Activated CD8-positive, alpha-beta T cell treated with anti-CD3 and anti-CD28 coated beads for 36 hours (primary cell): ENCODE data around the gene GIT1. TPM values are rescaled to one million over a fixed set of nuclear protein-coding genes. Genes with fewer than 3 reads are reported as not detected.

Experiments
- ATAC-seq: fragments of 200-7000 bp; cut with Tn5 transposase; one replicate; pipeline ENCODE4 v1.10.0; 2021; ENCODE audit warnings: mild to moderate bottlenecking, moderate library complexity
- CTCF ChIA-PET: fragments of 350-600 bp; sonication (Branson Sonifier 250); formaldehyde crosslinking; loops from one replicate; lab custom pipeline; 2021; ENCODE audit warnings: antibody characterized with exemption; lab: Charles Lee
- POLR2A ChIA-PET: fragments of 350-600 bp; sonication (Branson Sonifier 250); formaldehyde crosslinking; loops from one replicate; lab custom pipeline; 2021; ENCODE audit warnings: antibody characterized with exemption; lab: Charles Lee
- DNase-seq: peaks from one replicate; pipeline ENCODE4 v3.0.0-alpha.2; 2020
- H3K27ac Mint-ChIP-seq: one replicate; pipeline ENCODE4 v1.8.0; 2021; ENCODE audit warnings: mild to moderate bottlenecking, mixed read lengths
- H3K27me3 Mint-ChIP-seq: one replicate; pipeline ENCODE4 v1.8.0; 2021; ENCODE audit warnings: mixed read lengths
- H3K36me3 Mint-ChIP-seq: one replicate; pipeline ENCODE4 v1.8.0; 2021; ENCODE audit warnings: low read depth, mixed read lengths
- H3K4me1 Mint-ChIP-seq: one replicate; pipeline ENCODE4 v1.8.0; 2021; ENCODE audit warnings: low read depth, mixed read lengths
- H3K4me3 Mint-ChIP-seq: one replicate; pipeline ENCODE4 v1.8.0; 2021; ENCODE audit warnings: mild to moderate bottlenecking, moderate library complexity, mixed read lengths
- H3K9me3 Mint-ChIP-seq: one replicate; pipeline ENCODE4 v1.8.0; 2021; ENCODE audit warnings: mixed read lengths
- CTCF ChIP-seq: fragments of 200-600 bp; IDR thresholded peaks from one replicate; pipeline ENCODE4 v1.8.0; 2022; ENCODE audit warnings: antibody characterized with exemption, mild to moderate bottlenecking
- intact Hi-C: fragments of 100-400 bp; cut with micrococcal nuclease; formaldehyde crosslinking; loops from one replicate; pipeline ENCODE4 v1.10.0; 2022
- total RNA-seq, 2 experiments: library from RNA; stranded (reverse); gene quantifications; one replicate each; pipeline ENCODE4 v1.2.3, GENCODE V29; 2021

Gene GIT1
- total RNA-seq, 2 experiments from 2014 or later = 54.8 to 59.3 TPM

- Mint-ChIP-seq H3K36me3 (no peaks in the 10 kb centered on the region), H3K27me3 (no peaks in the 10 kb centered on the region), H3K4me1 (peaks cover 41% of the 10 kb centered on the region), H3K9me3 (no peaks in the 10 kb centered on the region), H3K27ac (no peak within 1 kb of the TSS), H3K4me3 (peak within 1 kb of the TSS; percentile 84)
- TF ChIP-seq CTCF = no peak
- ATAC-seq = no peak
- ChIA-PET CTCF (interaction anchor here (0.8 to 5.1 kb wide), 12 partner anchors 9 to 338 kb away, joined by 3 to 124 read pairs (median 6); partner anchors contain the start of genes ABHD15, SSH2 and TP53I13), POLR2A (interaction anchor here (0.7 to 3.0 kb wide), 5 partner anchors 12 to 26 kb away, joined by 3 to 32 read pairs (median 4); partner anchors contain the start of gene ABHD15)
- DNase-seq = peak; percentile 72
- intact Hi-C loops = no loop called here
These were observed 3.6 kb upstream of the GIT1 start, which contains the start of gene ANKRD13B for GRCh38 chr17:29592850-29593551. Gene ANKRD13B, plus strand, starts transcription at chr17:29593132. Its CDS starts 490 bp downstream, at chr17:29593622.

DNA sequence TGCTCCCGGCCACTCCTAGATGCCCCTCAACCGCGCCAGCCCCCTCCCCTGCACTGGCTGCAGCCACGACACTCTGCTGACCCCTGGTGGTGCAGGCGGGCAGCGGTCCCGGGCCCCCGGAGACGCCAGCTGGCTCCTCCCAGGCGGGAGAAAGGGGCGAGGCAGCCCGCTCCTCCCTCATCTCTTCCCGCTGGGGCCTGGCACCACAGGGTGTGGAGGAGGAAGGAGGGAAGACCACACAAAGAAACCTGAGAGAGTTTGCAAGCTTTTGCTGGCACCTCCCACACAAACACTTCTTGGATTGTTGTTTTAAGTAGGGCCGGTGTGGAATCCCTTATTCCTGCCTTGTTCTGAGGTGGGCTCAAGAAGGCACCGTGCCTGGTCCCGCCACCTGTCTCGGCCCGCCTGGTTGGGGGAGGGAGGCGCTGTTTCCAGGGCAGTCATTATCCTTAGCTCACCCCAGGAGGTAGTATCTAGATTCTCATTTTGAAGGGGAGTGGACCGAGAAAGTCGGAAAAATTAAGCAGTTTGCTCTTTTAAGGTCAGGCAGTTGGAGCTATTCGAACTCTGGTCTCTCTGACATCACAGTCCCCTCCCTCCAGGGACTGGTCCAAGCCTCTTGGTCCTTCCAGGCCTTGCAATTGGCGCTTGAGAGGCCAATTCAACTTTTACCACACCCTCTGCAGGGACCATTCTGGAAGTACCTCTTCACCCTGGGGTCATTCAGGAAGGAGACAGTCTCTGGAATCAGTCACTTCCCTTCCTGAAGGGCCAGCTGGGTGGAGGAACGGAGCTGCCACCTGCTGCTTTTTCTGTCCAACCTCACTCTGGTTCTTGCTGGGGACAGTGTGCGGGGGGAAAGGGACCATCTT, 2.5 kb upstream of the GIT1 start:
- H3K4me3 Mint-ChIP-seq = peak overlapping the region; percentile 84
- no peaks in the 10 kb centered on the region for H3K27me3 Mint-ChIP-seq
- H3K36me3 Mint-ChIP-seq = no peaks in the 10 kb centered on the region
- CTCF ChIA-PET = interaction anchor here (0.8 to 5.1 kb wide), 19 partner anchors 8 to 339 kb away, joined by 3 to 124 read pairs (median 4); partner anchors contain the start of genes ABHD15, SSH2 and TP53I13
- intact Hi-C loops = no loop called here
- H3K4me1 Mint-ChIP-seq = peaks cover 51% of the 10 kb centered on the region
- DNase-seq (peak; percentile 85), ATAC-seq (peak; percentile 44)
- peak overlapping the region; percentile 87 for H3K27ac Mint-ChIP-seq
- peak; percentile 94 for TF ChIP-seq CTCF
- no peaks in the 10 kb centered on the region for H3K9me3 Mint-ChIP-seq
- POLR2A ChIA-PET = interaction anchor here (0.6 to 3.0 kb wide), 10 partner anchors 11 to 339 kb away, joined by 3 to 32 read pairs (median 4); partner anchors contain the start of gene ABHD15

GRCh38 chr17:29591146-29591736, 1.8 kb upstream of the GIT1 start:
- peak overlapping the region; percentile 84 for H3K4me3 Mint-ChIP-seq
- intact Hi-C loops = no loop called here
- no peaks in the 10 kb centered on the region for H3K27me3 Mint-ChIP-seq
- peaks cover 58% of the 10 kb centered on the region for H3K4me1 Mint-ChIP-seq
- ChIA-PET POLR2A (interaction anchor here (0.6 to 3.0 kb wide), 10 partner anchors 10 to 340 kb away, joined by 3 to 32 read pairs (median 4); partner anchors contain the start of gene ABHD15), CTCF (interaction anchor here (0.7 to 5.1 kb wide), 13 partner anchors 12 to 372 kb away, joined by 3 to 124 read pairs (median 4); partner anchors contain the start of genes ABHD15 and TP53I13)
- H3K9me3 Mint-ChIP-seq = no peaks in the 10 kb centered on the region
- H3K27ac Mint-ChIP-seq = peak overlapping the region; percentile 87
- TF ChIP-seq CTCF = no peak
- peak; percentile 78 for DNase-seq
- no peaks in the 10 kb centered on the region for H3K36me3 Mint-ChIP-seq
- peak; percentile 6 for ATAC-seq

DNA sequence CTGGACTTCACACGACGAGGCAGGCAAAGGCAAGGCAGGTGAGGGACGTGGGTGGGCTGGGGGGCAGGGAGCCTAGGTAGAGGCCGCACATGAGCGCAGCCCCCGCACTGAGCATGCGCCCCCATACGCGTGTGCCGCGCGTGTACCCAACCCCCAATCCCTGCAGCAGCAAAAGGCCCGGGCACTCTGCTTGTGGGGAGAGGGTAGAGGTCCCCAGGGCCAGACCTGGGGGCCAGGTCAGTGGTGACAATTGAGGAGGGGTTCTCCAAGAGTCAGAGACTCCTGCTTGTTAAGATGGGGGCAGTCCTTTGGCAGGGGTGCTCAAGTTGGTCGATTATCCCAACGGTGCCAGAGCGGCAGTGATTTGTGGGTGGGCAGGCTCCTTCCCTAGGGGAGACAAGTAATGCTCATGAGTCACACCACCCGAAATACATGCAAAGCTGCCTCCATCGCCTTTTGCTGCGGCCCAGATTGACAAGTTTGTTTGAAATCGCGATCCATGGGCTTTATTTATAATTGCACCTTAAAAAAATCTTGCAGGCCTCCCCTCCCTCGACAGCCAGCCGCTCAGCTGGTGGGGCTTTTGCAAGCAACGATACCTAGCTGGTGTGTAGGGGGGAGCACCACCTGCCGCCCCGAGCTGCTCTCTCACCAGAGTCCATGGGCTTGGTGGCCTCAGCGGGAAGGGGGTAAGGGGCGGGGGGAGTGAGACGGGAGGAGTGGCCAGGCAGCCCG, 1.1 kb upstream of the GIT1 start:
- no peaks in the 10 kb centered on the region for H3K36me3 Mint-ChIP-seq
- DNase-seq (peak; percentile 59), ATAC-seq (no peak)
- H3K4me1 Mint-ChIP-seq = peaks cover 64% of the 10 kb centered on the region
- H3K27me3 Mint-ChIP-seq = no peaks in the 10 kb centered on the region
- ChIA-PET CTCF (interaction anchor here (0.7 to 5.1 kb wide), 9 partner anchors 11 to 371 kb away, joined by 3 to 124 read pairs (median 8); partner anchors contain the start of genes ABHD15 and TP53I13), POLR2A (interaction anchor here (1.0 to 3.0 kb wide), 6 partner anchors 9 to 170 kb away, joined by 3 to 32 read pairs (median 6); partner anchors contain the start of gene ABHD15)
- intact Hi-C loops = no loop called here
- no peaks in the 10 kb centered on the region for H3K9me3 Mint-ChIP-seq
- H3K4me3 Mint-ChIP-seq = peak overlapping the region; percentile 84
- TF ChIP-seq CTCF = no peak
- peak overlapping the region; percentile 93 for H3K27ac Mint-ChIP-seq
